WTC11 (cell line): ENCODE measurements around the gene CHN1. TPM values are rescaled to one million over a fixed set of nuclear protein-coding genes. Genes with fewer than 3 reads are reported as not detected.

ENCODE experiments used
- CREB1 ChIP-seq: sonication (generic); formaldehyde crosslinking; IDR thresholded peaks from 2 replicates; pipeline ENCODE4 v1.8.0; 2023; ENCODE audit warnings: mild to moderate bottlenecking, missing genetic modification reagents
- CREM ChIP-seq: sonication (generic); formaldehyde crosslinking; IDR thresholded peaks from 2 replicates; pipeline ENCODE4 v1.8.1; 2022; ENCODE audit warnings: mild to moderate bottlenecking, missing genetic modification reagents, moderate library complexity
- HMGA2 ChIP-seq: fragments of 250-450 bp; sonication (Bioruptor Pico); IDR thresholded peaks from 2 replicates; pipeline ENCODE4 v1.4.0; 2021; ENCODE audit warnings: mild to moderate bottlenecking, moderate library complexity
- JUN ChIP-seq: sonication (generic); formaldehyde crosslinking; IDR thresholded peaks from 2 replicates; pipeline ENCODE4 v1.8.0; 2023; ENCODE audit warnings: mild to moderate bottlenecking, missing genetic modification reagents
- MYBL2 ChIP-seq: sonication (generic); formaldehyde crosslinking; IDR thresholded peaks from 2 replicates; pipeline ENCODE4 v1.8.1; 2023; ENCODE audit warnings: mild to moderate bottlenecking, moderate library complexity, missing genetic modification reagents
- NR2C2 ChIP-seq: sonication (generic); formaldehyde crosslinking; IDR thresholded peaks from 2 replicates; pipeline ENCODE4 v1.8.0; 2022; ENCODE audit warnings: mild to moderate bottlenecking, missing genetic modification reagents
- TEAD1 ChIP-seq: sonication (generic); formaldehyde crosslinking; IDR thresholded peaks from 2 replicates; pipeline ENCODE4 v1.8.0; 2022; ENCODE audit warnings: mild to moderate bottlenecking, missing genetic modification reagents
- ZNF423 ChIP-seq: fragments of 250-450 bp; sonication (Bioruptor Pico); IDR thresholded peaks from 2 replicates; pipeline ENCODE4 v2.1.2; 2022; ENCODE audit warnings: mild to moderate bottlenecking, moderate library complexity
- total RNA-seq: library from RNA; stranded (reverse); gene quantifications from 3 replicates; pipeline ENCODE4 v1.2.3, GENCODE V29; 2021
- TF ChIP-seq, protein P1 (sequence below): sonication (generic); formaldehyde crosslinking; IDR thresholded peaks from 2 replicates; pipeline ENCODE4 v1.8.0; 2023; ENCODE audit warnings: missing genetic modification reagents, mild to moderate bottlenecking, borderline replicate concordance
- TF ChIP-seq, protein P2 (sequence below): sonication (generic); formaldehyde crosslinking; IDR thresholded peaks from 2 replicates; pipeline ENCODE4 v1.8.1; 2023; ENCODE audit warnings: mild to moderate bottlenecking, missing genetic modification reagents
- TF ChIP-seq, protein P3 (sequence below): sonication (generic); formaldehyde crosslinking; IDR thresholded peaks from 2 replicates; pipeline ENCODE4 v1.8.1; 2022; ENCODE audit warnings: mild to moderate bottlenecking, missing genetic modification reagents, moderate library complexity, borderline replicate concordance
- TF ChIP-seq, protein P4 (sequence below): fragments of 250-450 bp; sonication (Bioruptor Pico); conservative IDR thresholded peaks from 2 replicates; pipeline ENCODE4 v1.9.0; 2021; ENCODE audit warnings: mild to moderate bottlenecking
- TF ChIP-seq, protein P5 (sequence below): sonication (generic); formaldehyde crosslinking; IDR thresholded peaks from 2 replicates; pipeline ENCODE4 v1.8.1; 2023; ENCODE audit warnings: mild to moderate bottlenecking, moderate library complexity, missing genetic modification reagents
- TF ChIP-seq, protein P6 (sequence below): sonication (generic); formaldehyde crosslinking; conservative IDR thresholded peaks from 2 replicates; pipeline ENCODE4 v1.8.1; 2023; ENCODE audit warnings: mild to moderate bottlenecking, low read depth, missing genetic modification reagents, moderate library complexity

Gene CHN1
- total RNA-seq, 1 experiment from 2014 or later: 30.0 TPM

DNA sequence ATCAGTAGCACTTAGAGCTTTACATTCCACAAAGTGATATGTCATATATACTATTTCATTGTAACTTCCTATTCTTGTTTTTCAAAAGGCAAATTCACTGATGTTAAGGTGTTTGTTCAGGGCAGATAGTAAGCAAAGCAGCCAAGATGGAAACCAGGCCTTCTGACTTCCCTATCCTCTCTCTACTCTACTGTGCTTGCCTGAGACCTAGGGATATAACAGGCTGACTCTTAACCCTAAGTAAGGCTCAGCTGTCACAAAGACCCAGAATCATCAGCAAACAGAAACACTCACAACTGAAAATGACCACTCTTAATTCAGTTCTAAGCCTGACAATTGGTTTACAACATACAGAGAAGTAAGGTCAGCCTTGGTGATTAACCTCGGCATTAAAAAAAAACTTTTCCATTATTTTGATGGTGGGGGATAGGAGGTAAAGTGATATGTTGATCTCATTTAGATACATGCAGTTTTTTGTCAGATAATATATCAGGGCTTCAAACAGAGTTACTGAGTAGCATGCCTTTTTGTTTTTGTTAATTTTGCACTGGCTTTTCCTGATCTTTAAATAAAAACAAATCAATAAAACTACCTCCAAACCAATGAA is 145.5 kb downstream of the CHN1 start (continued):
- TF ChIP-seq, protein P1, sequence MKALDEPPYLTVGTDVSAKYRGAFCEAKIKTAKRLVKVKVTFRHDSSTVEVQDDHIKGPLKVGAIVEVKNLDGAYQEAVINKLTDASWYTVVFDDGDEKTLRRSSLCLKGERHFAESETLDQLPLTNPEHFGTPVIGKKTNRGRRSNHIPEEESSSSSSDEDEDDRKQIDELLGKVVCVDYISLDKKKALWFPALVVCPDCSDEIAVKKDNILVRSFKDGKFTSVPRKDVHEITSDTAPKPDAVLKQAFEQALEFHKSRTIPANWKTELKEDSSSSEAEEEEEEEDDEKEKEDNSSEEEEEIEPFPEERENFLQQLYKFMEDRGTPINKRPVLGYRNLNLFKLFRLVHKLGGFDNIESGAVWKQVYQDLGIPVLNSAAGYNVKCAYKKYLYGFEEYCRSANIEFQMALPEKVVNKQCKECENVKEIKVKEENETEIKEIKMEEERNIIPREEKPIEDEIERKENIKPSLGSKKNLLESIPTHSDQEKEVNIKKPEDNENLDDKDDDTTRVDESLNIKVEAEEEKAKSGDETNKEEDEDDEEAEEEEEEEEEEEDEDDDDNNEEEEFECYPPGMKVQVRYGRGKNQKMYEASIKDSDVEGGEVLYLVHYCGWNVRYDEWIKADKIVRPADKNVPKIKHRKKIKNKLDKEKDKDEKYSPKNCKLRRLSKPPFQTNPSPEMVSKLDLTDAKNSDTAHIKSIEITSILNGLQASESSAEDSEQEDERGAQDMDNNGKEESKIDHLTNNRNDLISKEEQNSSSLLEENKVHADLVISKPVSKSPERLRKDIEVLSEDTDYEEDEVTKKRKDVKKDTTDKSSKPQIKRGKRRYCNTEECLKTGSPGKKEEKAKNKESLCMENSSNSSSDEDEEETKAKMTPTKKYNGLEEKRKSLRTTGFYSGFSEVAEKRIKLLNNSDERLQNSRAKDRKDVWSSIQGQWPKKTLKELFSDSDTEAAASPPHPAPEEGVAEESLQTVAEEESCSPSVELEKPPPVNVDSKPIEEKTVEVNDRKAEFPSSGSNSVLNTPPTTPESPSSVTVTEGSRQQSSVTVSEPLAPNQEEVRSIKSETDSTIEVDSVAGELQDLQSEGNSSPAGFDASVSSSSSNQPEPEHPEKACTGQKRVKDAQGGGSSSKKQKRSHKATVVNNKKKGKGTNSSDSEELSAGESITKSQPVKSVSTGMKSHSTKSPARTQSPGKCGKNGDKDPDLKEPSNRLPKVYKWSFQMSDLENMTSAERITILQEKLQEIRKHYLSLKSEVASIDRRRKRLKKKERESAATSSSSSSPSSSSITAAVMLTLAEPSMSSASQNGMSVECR (CRISPR knock-in tag): no peak
- TF ChIP-seq, protein P2, sequence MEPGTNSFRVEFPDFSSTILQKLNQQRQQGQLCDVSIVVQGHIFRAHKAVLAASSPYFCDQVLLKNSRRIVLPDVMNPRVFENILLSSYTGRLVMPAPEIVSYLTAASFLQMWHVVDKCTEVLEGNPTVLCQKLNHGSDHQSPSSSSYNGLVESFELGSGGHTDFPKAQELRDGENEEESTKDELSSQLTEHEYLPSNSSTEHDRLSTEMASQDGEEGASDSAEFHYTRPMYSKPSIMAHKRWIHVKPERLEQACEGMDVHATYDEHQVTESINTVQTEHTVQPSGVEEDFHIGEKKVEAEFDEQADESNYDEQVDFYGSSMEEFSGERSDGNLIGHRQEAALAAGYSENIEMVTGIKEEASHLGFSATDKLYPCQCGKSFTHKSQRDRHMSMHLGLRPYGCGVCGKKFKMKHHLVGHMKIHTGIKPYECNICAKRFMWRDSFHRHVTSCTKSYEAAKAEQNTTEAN (CRISPR knock-in tag): no peak
- TF ChIP-seq HMGA2 (CRISPR knock-in tag) (no peak), ZNF423 (CRISPR knock-in tag) (no peak), MYBL2 (no peak), JUN (CRISPR knock-in tag) (no peak), NR2C2 (CRISPR knock-in tag) (no peak), CREB1 (no peak), CREM (CRISPR knock-in tag) (no peak), TEAD1 (CRISPR knock-in tag) (no peak)
- TF ChIP-seq, protein P3, sequence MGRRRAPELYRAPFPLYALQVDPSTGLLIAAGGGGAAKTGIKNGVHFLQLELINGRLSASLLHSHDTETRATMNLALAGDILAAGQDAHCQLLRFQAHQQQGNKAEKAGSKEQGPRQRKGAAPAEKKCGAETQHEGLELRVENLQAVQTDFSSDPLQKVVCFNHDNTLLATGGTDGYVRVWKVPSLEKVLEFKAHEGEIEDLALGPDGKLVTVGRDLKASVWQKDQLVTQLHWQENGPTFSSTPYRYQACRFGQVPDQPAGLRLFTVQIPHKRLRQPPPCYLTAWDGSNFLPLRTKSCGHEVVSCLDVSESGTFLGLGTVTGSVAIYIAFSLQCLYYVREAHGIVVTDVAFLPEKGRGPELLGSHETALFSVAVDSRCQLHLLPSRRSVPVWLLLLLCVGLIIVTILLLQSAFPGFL (CRISPR knock-in tag): no peak
- TF ChIP-seq, protein P4, sequence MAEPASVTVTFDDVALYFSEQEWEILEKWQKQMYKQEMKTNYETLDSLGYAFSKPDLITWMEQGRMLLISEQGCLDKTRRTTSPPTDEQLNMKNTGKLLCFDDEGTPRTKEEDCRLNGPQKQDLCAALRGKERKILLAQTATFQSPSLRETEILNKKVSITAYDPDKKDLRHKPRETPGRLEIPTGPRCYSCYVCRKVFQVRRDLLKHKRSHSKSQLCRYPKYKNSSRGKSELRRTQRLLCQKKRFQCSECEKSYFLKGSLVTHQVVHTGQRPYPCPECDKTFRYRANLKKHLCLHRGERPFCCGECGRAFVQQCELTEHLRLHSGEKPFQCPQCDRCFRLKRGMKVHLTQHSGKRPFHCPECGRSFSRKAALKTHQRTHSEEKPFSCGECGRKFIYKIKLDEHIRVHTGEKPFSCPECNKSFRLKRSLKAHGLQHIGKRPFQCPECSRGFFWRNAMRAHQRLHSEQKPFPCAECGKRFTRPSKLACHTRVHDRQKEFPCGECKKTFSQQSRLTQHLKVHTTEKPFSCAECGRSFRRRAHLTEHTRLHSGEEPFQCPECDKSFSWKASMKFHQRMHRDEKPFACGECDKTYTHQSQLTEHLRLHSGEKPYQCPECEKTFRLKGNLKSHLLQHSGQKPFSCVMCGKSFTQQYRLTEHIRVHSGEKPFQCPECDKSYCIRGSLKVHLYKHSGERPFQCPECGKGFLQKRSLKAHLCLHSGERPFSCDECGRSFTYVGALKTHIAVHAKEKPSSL (CRISPR knock-in tag): no peak
- TF ChIP-seq, protein P5, sequence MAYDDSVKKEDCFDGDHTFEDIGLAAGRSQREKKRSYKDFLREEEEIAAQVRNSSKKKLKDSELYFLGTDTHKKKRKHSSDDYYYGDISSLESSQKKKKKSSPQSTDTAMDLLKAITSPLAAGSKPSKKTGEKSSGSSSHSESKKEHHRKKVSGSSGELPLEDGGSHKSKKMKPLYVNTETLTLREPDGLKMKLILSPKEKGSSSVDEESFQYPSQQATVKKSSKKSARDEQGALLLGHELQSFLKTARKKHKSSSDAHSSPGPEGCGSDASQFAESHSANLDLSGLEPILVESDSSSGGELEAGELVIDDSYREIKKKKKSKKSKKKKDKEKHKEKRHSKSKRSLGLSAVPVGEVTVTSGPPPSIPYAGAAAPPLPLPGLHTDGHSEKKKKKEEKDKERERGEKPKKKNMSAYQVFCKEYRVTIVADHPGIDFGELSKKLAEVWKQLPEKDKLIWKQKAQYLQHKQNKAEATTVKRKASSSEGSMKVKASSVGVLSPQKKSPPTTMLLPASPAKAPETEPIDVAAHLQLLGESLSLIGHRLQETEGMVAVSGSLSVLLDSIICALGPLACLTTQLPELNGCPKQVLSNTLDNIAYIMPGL (CRISPR knock-in tag): no peak
- TF ChIP-seq, protein P6, sequence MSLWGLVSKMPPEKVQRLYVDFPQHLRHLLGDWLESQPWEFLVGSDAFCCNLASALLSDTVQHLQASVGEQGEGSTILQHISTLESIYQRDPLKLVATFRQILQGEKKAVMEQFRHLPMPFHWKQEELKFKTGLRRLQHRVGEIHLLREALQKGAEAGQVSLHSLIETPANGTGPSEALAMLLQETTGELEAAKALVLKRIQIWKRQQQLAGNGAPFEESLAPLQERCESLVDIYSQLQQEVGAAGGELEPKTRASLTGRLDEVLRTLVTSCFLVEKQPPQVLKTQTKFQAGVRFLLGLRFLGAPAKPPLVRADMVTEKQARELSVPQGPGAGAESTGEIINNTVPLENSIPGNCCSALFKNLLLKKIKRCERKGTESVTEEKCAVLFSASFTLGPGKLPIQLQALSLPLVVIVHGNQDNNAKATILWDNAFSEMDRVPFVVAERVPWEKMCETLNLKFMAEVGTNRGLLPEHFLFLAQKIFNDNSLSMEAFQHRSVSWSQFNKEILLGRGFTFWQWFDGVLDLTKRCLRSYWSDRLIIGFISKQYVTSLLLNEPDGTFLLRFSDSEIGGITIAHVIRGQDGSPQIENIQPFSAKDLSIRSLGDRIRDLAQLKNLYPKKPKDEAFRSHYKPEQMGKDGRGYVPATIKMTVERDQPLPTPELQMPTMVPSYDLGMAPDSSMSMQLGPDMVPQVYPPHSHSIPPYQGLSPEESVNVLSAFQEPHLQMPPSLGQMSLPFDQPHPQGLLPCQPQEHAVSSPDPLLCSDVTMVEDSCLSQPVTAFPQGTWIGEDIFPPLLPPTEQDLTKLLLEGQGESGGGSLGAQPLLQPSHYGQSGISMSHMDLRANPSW (CRISPR knock-in tag): no peak
